Measurements from ENCODE around the gene ATP13A1.
A peak's percentile ranks its signal among the peaks of the same experiment; 100 is the strongest.
"Not testable (repeated sequence)": the region's sequence is repeated elsewhere in the genome, so short reads cannot be mapped to it uniquely, and the experiment has no call there.

Gene ATP13A1

GRCh38 chr19:19606021-19606420, 57.5 kb downstream of the ATP13A1 start:
- TF ChIP-seq Cebpa-rat (IDR thresholded peaks at IDR 0.05) = no peak
- H3K4me1 ChIP-seq = peaks cover 45% of the 10 kb centered on the region
- H3K36me3 ChIP-seq = no peaks in the 10 kb centered on the region
- H4K20me1 ChIP-seq = no peaks in the 10 kb centered on the region
- no peaks in the 10 kb centered on the region for H3K27me3 ChIP-seq
- no peak overlapping the region for H3K9ac ChIP-seq
- peak overlapping the region; percentile 29 for H3K4me2 ChIP-seq
- H3K27ac ChIP-seq = peak overlapping the region; percentile 63
- H3K4me3 ChIP-seq = no peak overlapping the region
- no peaks in the 10 kb centered on the region for H3K9me3 ChIP-seq

- Histone ChIP-seq H4K20me1 (no peaks in the 10 kb centered on the region), H3K27ac (0 out of 2 replicates have a peak overlapping the region, but pooled peaks have one; percentile 7), H3K4me3 (no peak overlapping the region), H3K9me3 (no peaks in the 10 kb centered on the region), H3K4me2 (peak overlapping the region; percentile 29), H3K4me1 (peaks cover 61% of the 10 kb centered on the region), H3K27me3 (no peaks in the 10 kb centered on the region), H3K36me3 (no peaks in the 10 kb centered on the region), H3K9ac (no peak overlapping the region)
- TF ChIP-seq Cebpa-rat (IDR thresholded peaks at IDR 0.05) = no peak
Observed at GRCh38 chr19:19602713-19603324, 60.7 kb downstream of the ATP13A1 start.

- no peaks in the 10 kb centered on the region for H3K36me3 ChIP-seq
- H3K4me3 ChIP-seq = no peak overlapping the region
- H3K9me3 ChIP-seq = no peaks in the 10 kb centered on the region
- H4K20me1 ChIP-seq = no peaks in the 10 kb centered on the region
- TF ChIP-seq Cebpa-rat (IDR thresholded peaks at IDR 0.05) = no peak
- H3K4me2 ChIP-seq = no peak overlapping the region
- peaks cover 67% of the 10 kb centered on the region for H3K4me1 ChIP-seq
- no peak overlapping the region for H3K9ac ChIP-seq
- 0 out of 2 replicates have a peak overlapping the region, but pooled peaks have one; percentile 7 for H3K27ac ChIP-seq
- H3K27me3 ChIP-seq = no peaks in the 10 kb centered on the region
Observed at GRCh38 chr19:19602136-19602712, 61.3 kb downstream of the ATP13A1 start.

GRCh38 chr19:19600793-19601330, 62.6 kb downstream of the ATP13A1 start:
- Histone ChIP-seq H3K4me3 (no peak overlapping the region), H3K4me2 (peak overlapping the region; percentile 57)

GRCh38 chr19:19598728-19599451, 64.6 kb downstream of the ATP13A1 start:
- not testable (repeated sequence) for H4K20me1 ChIP-seq, H3K9me3 ChIP-seq, H3K4me3 ChIP-seq, H3K27me3 ChIP-seq, H3K36me3 ChIP-seq, H3K9ac ChIP-seq
- H3K4me2 ChIP-seq = peak overlapping the region; percentile 54
- 0 out of 2 replicates have a peak overlapping the region, but pooled peaks have one; percentile 53 for H3K27ac ChIP-seq
- H3K4me1 ChIP-seq = peaks cover 77% of the 10 kb centered on the region

More at GRCh38 chr19:19600793-19601330, 62.6 kb downstream of the ATP13A1 start:
- peak overlapping the region; percentile 29; the same call in 1 of the 2 replicates for H3K27ac ChIP-seq
- H3K9ac ChIP-seq = no peak overlapping the region
- no peaks in the 10 kb centered on the region for H3K36me3 ChIP-seq
- H4K20me1 ChIP-seq = no peaks in the 10 kb centered on the region
- peaks cover 72% of the 10 kb centered on the region for H3K4me1 ChIP-seq
- no peak for TF ChIP-seq Cebpa-rat (IDR thresholded peaks at IDR 0.05)
- no peaks in the 10 kb centered on the region for H3K27me3 ChIP-seq
- no peaks in the 10 kb centered on the region for H3K9me3 ChIP-seq

- no peak for TF ChIP-seq Cebpa-rat (IDR thresholded peaks at IDR 0.05)
- Histone ChIP-seq H3K9me3 (no peaks in the 10 kb centered on the region), H3K4me1 (peaks cover 70% of the 10 kb centered on the region), H3K4me3 (no peak overlapping the region), H3K9ac (no peak overlapping the region), H3K4me2 (peak overlapping the region; percentile 54), H4K20me1 (no peaks in the 10 kb centered on the region), H3K27me3 (no peaks in the 10 kb centered on the region), H3K36me3 (peaks cover 9% of the 10 kb centered on the region; the same call in 1 of the 2 replicates), H3K27ac (peak overlapping the region; percentile 41)
Observed at GRCh38 chr19:19597809-19598306, 65.6 kb downstream of the ATP13A1 start.

Measured in BLaER1 (cell line).